Hepatocyte (in vitro differentiated cells): Measurements from ENCODE around the gene LCN1.

Source experiments
- EZH2 ChIP-seq: fragments of 200-600 bp; sonication (generic); IDR thresholded peaks from 2 replicates; pipeline ENCODE4 v1.6.1; 2016; ENCODE audit warnings: antibody characterized with exemption, mild to moderate bottlenecking, borderline replicate concordance
- EZH2phosphoT487 ChIP-seq: fragments of 200-600 bp; sonication (generic); IDR thresholded peaks from one replicate; pipeline ENCODE4 v1.6.1; 2018; ENCODE audit warnings: antibody characterized with exemption, mild to moderate bottlenecking, low read depth, moderate library complexity; ENCODE audit not compliant: unreplicated experiment, severe bottlenecking
- TF ChIP-seq, protein P1 (sequence below): fragments of 200-600 bp; sonication (generic); IDR thresholded peaks from 2 replicates; pipeline ENCODE4 v1.5.1; 2016; ENCODE audit warnings: antibody characterized with exemption, mild to moderate bottlenecking; ENCODE audit not compliant: poor library complexity

DNA sequence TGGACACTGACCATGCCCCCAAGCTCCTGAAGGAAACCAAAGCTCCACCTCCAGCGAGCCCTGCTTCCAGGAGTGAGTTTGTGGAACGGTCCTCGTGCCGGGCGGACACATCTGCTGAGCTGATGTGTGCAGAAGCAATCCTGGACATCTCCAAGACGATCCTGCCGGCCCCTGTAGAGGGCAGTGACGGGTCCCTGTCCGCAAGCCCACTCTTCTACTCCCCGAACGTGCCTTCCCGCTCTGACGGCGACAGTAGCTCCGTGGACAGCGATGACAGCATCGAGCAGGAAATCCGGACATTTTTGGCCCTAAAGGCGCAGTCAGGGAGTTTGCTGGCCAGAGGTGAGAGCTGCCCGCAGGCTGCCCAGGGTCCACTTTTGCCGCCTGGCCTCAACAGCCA, 35.4 kb upstream of the LCN1 start:
- TF ChIP-seq, protein P1, sequence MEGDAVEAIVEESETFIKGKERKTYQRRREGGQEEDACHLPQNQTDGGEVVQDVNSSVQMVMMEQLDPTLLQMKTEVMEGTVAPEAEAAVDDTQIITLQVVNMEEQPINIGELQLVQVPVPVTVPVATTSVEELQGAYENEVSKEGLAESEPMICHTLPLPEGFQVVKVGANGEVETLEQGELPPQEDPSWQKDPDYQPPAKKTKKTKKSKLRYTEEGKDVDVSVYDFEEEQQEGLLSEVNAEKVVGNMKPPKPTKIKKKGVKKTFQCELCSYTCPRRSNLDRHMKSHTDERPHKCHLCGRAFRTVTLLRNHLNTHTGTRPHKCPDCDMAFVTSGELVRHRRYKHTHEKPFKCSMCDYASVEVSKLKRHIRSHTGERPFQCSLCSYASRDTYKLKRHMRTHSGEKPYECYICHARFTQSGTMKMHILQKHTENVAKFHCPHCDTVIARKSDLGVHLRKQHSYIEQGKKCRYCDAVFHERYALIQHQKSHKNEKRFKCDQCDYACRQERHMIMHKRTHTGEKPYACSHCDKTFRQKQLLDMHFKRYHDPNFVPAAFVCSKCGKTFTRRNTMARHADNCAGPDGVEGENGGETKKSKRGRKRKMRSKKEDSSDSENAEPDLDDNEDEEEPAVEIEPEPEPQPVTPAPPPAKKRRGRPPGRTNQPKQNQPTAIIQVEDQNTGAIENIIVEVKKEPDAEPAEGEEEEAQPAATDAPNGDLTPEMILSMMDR: no peak
- no peak for TF ChIP-seq EZH2
- TF ChIP-seq EZH2phosphoT487: no peak
